GM18508 (cell line): ENCODE results near the gene S100A11.

Experiments
- ATAC-seq: cut with Tn5 transposase; IDR thresholded peaks from one replicate; pipeline ENCODE4 v1.9.1; 2021; ENCODE audit warnings: moderate number of reproducible peaks; ENCODE audit not compliant: insufficient read depth, unreplicated experiment

Gene S100A11

GRCh38 chr1:152005360-152005912 is 31.4 kb downstream of the S100A11 start:
- no peak for ATAC-seq

- ATAC-seq: no peak
Observed at GRCh38 chr1:152003846-152004442, 32.9 kb downstream of the S100A11 start.

GRCh38 chr1:152002960-152003359 is 33.8 kb downstream of the S100A11 start:
- ATAC-seq: no peak

GRCh38 chr1:152001631-152002584 is 34.9 kb downstream of the S100A11 start:
- ATAC-seq: no peak

- no peak for ATAC-seq
Observed at GRCh38 chr1:152000964-152001630, 35.7 kb downstream of the S100A11 start.

- ATAC-seq: no peak
Observed at GRCh38 chr1:151998611-151999362, 38.0 kb downstream of the S100A11 start.

GRCh38 chr1:151997284-151997570 is 39.6 kb downstream of the S100A11 start:
- no peak for ATAC-seq

- no peak for ATAC-seq
Observed at GRCh38 chr1:151995774-151996173, 41.0 kb downstream of the S100A11 start.

GRCh38 chr1:151994956-151995355 is 41.8 kb downstream of the S100A11 start:
- ATAC-seq: no peak

GRCh38 chr1:151993734-151994496 is 42.9 kb downstream of the S100A11 start, which contains the start of gene S100A10:
Gene S100A10 (minus strand): TSS chr1:151993859. CDS start chr1:151986230, 7,629 bp downstream.
- no peak for ATAC-seq

- no peak for ATAC-seq
Observed at GRCh38 chr1:151993084-151993733, 43.6 kb downstream of the S100A11 start.

GRCh38 chr1:151992303-151993083 is 44.3 kb downstream of the S100A11 start:
- ATAC-seq: no peak

- no peak for ATAC-seq
Observed at GRCh38 chr1:151991663-151992302, 45.0 kb downstream of the S100A11 start.

GRCh38 chr1:151990856-151991198 is 46.0 kb downstream of the S100A11 start:
- ATAC-seq: no peak

GRCh38 chr1:151990058-151990855 is 46.5 kb downstream of the S100A11 start:
- no peak for ATAC-seq

GRCh38 chr1:151989211-151989862 is 47.5 kb downstream of the S100A11 start:
- no peak for ATAC-seq
